ENCODE results near the gene MAEL.

- TF ChIP-seq CTCF (IDR thresholded peaks at IDR 0.05; ENCODE audit: low read length) (no peak), EZH2 (IDR thresholded peaks at IDR 0.05; ENCODE audit: borderline replicate concordance, low read length) (no peak)
Measured at GRCh38 chr1:166972193-166972592, 16.9 kb upstream of the MAEL start.

Data from OCI-LY1 (cell line).